Panc1 (cell line): ENCODE results near the gene NSG2. TPM values are rescaled to one million over a fixed set of nuclear protein-coding genes. Genes with fewer than 3 reads are reported as not detected.

ENCODE experiments used
- ATAC-seq: fragments of 200-7000 bp; cut with Tn5 transposase; 2 replicates; pipeline ENCODE4 v1.9.1; 2020; ENCODE audit warnings: mild to moderate bottlenecking, moderate library complexity
- BruUV-seq: library from RNA; stranded (reverse); fragments of 400-500 nt; replicated peaks from 2 replicates; lab custom pipeline; 2021; lab: Mats Ljungman, UMichigan
- CTCF ChIA-PET: fragments of 300-600 bp; sonication (Branson Sonifier 250); formaldehyde crosslinking; loops from one replicate; lab custom pipeline; 2022; ENCODE audit warnings: antibody characterized with exemption; lab: Charles Lee
- POLR2A ChIA-PET: fragments of 300-600 bp; sonication (Branson Sonifier 250); formaldehyde crosslinking; loops from one replicate; lab custom pipeline; 2022; ENCODE audit warnings: antibody characterized with exemption; lab: Charles Lee
- DNase-seq: peaks from one replicate; pipeline ENCODE4 v3.0.0-alpha.2; 2010; ENCODE audit warnings: low read depth, low spot score
- H3K27ac ChIP-seq: 2 replicates; pipeline ENCODE4 v1.5.1; 2011; ENCODE audit warnings: mild to moderate bottlenecking, low read length, inconsistent platforms
- H3K27me3 ChIP-seq: fragments of 200-500 bp; sonication (Bioruptor generic); 2 replicates; pipeline ENCODE4 v1.6.0; 2014; ENCODE audit warnings: low read length, inconsistent platforms; ENCODE audit not compliant: control insufficient read depth, insufficient read depth
- H3K36me3 ChIP-seq: fragments of 200-500 bp; sonication (Bioruptor generic); 2 replicates; pipeline ENCODE4 v1.5.1; 2014; ENCODE audit warnings: inconsistent platforms, mild to moderate bottlenecking, low read length, moderate library complexity; ENCODE audit not compliant: control insufficient read depth, insufficient read depth
- H3K4me1 ChIP-seq: 2 replicates; pipeline ENCODE4 v1.5.1; 2011; ENCODE audit warnings: inconsistent platforms, mild to moderate bottlenecking, low read length, moderate library complexity; ENCODE audit not compliant: control insufficient read depth, insufficient read depth
- H3K4me3 ChIP-seq, 2 experiments: 2 replicates each; pipeline ENCODE4 v1.5.1; 2011 to 2012; ENCODE audit warnings: low read depth in 2 of 2, low read length in 2 of 2, mild to moderate bottlenecking in 2 of 2, inconsistent platforms in 1 of 2, moderate library complexity in 1 of 2
- H3K9me3 ChIP-seq: fragments of 200-500 bp; sonication (Bioruptor generic); 2 replicates; pipeline ENCODE4 v1.5.1; 2014; ENCODE audit warnings: low read depth, mild to moderate bottlenecking, inconsistent platforms, low read length, moderate library complexity; ENCODE audit not compliant: control insufficient read depth, insufficient read depth
- CTCF ChIP-seq: fragments of 450-650 bp; IDR thresholded peaks from 2 replicates; pipeline ENCODE4 v1.5.1; 2017; ENCODE audit warnings: mild to moderate bottlenecking
- POLR2AphosphoS5 ChIP-seq: IDR thresholded peaks from 2 replicates; pipeline ENCODE4 v1.6.1; 2012; ENCODE audit warnings: mild to moderate bottlenecking, low read depth, low read length, moderate library complexity
- REST ChIP-seq, 2 experiments: IDR thresholded peaks; 2 replicates each; pipeline ENCODE4 v1.6.1; 2011 to 2012; ENCODE audit warnings: low read depth in 2 of 2, control low read depth in 1 of 2, low read length in 1 of 2, mild to moderate bottlenecking in 1 of 2, moderate library complexity in 1 of 2; ENCODE audit not compliant: insufficient read depth in 1 of 2
- SIN3A ChIP-seq: IDR thresholded peaks from 2 replicates; pipeline ENCODE4 v1.6.1; 2012; ENCODE audit warnings: low read depth, mild to moderate bottlenecking, low read length, moderate library complexity, borderline replicate concordance; ENCODE audit not compliant: insufficient read depth
- TCF7L2 ChIP-seq: IDR thresholded peaks from 2 replicates; pipeline ENCODE4 v1.6.1; 2011; ENCODE audit warnings: mild to moderate bottlenecking, low read depth, low read length, inconsistent platforms
- in situ Hi-C: cut with HindIII; loops from 2 replicates; pipeline ENCODE4 v1.10.0; 2016; ENCODE audit warnings: low sequenced_read_pairs, low pct_unique_long_range_greater_than_20kb
- intact Hi-C: fragments of 100-400 bp; cut with micrococcal nuclease; formaldehyde crosslinking; loops from one replicate; pipeline ENCODE4 v1.10.0; 2022; ENCODE audit not compliant: unreplicated experiment
- total RNA-seq: library from RNA; stranded (reverse); gene quantifications from one replicate; pipeline ENCODE4 v1.2.1, GENCODE V29; 2021; ENCODE audit not compliant: unreplicated experiment

Gene NSG2
- total RNA-seq, 1 experiment from 2014 or later, result not detected

GRCh38 chr5:174086751-174087150 lies 41.2 kb downstream of the NSG2 start:
- ATAC-seq (no peak), DNase-seq (no peak)
- in situ Hi-C loops (no loop called here), intact Hi-C loops (no loop called here)
- H3K27ac ChIP-seq, result no peak overlapping the region
- TF ChIP-seq TCF7L2, result no peak
- TF ChIP-seq SIN3A, result no peak
- TF ChIP-seq CTCF, result no peak
- H3K4me3 ChIP-seq, result no peak overlapping the region
- no peaks in the 10 kb centered on the region for H3K4me1 ChIP-seq
- no peaks in the 10 kb centered on the region for H3K9me3 ChIP-seq
- H3K36me3 ChIP-seq, result no peaks in the 10 kb centered on the region
- ChIA-PET CTCF (no interaction called here), POLR2A (no interaction called here)
- BruUV-seq, result no TSS peak
- H3K27me3 ChIP-seq, result peaks cover 17% of the 10 kb centered on the region

GRCh38 chr5:174087783-174088182 lies 42.3 kb downstream of the NSG2 start:
- ATAC-seq (no peak), DNase-seq (no peak)
- H3K27ac ChIP-seq, result no peak overlapping the region
- in situ Hi-C loops (no loop called here), intact Hi-C loops (no loop called here)
- TF ChIP-seq SIN3A (no peak), TCF7L2 (no peak), CTCF (no peak)
- BruUV-seq, result no TSS peak
- ChIA-PET CTCF (no interaction called here), POLR2A (no interaction called here)
- H3K27me3 ChIP-seq, result peaks cover 14% of the 10 kb centered on the region
- no peak overlapping the region for H3K4me3 ChIP-seq
- H3K9me3 ChIP-seq, result no peaks in the 10 kb centered on the region
- H3K4me1 ChIP-seq, result no peaks in the 10 kb centered on the region
- H3K36me3 ChIP-seq, result no peaks in the 10 kb centered on the region

GRCh38 chr5:174090129-174090528 lies 44.6 kb downstream of the NSG2 start:
- no peak for DNase-seq
- intact Hi-C loops (no loop called here), in situ Hi-C loops (no loop called here)
- Histone ChIP-seq H3K36me3 (no peaks in the 10 kb centered on the region), H3K27ac (no peak overlapping the region), H3K4me1 (no peaks in the 10 kb centered on the region), H3K4me3 (no peak overlapping the region), H3K27me3 (peaks cover 19% of the 10 kb centered on the region), H3K9me3 (no peaks in the 10 kb centered on the region)
- TF ChIP-seq TCF7L2 (no peak), SIN3A (no peak), POLR2AphosphoS5 (no peak), REST (IDR thresholded peaks at IDR 0.05; ENCODE audit: insufficient read depth in 1 of 2, low read depth in 2 of 2, low read length in 1 of 2) (no peak), CTCF (no peak)
- no TSS peak for BruUV-seq
- ChIA-PET POLR2A (no interaction called here), CTCF (no interaction called here)
- ATAC-seq, result no peak
